PC-9 (cell line): ENCODE measurements around the gene HS3ST4.

ENCODE experiments used
- CTCF ChIP-seq: fragments of 200-600 bp; sonication (generic); conservative IDR thresholded peaks from 2 replicates; pipeline ENCODE4 v1.6.1; 2017; ENCODE audit warnings: mixed run types, antibody characterized with exemption, mild to moderate bottlenecking, moderate library complexity
- EZH2 ChIP-seq: fragments of 200-600 bp; sonication (generic); IDR thresholded peaks from 2 replicates; pipeline ENCODE4 v1.8.0; 2017; ENCODE audit warnings: antibody characterized with exemption, low read depth

- TF ChIP-seq CTCF, result no peak
- TF ChIP-seq EZH2, result no peak
These were observed 224.3 kb downstream of the HS3ST4 start for GRCh38 chr16:25916037-25916436.
